Natural killer cell treated with Interleukin-12 subunit alpha and Interleukin-12 subunit beta and Interleukin-15 and Interleukin-18, amount 100 ng/mL, for 72 hours (primary cell): Measurements from ENCODE around the gene MGST3. TPM values are rescaled to one million over a fixed set of nuclear protein-coding genes. Genes with fewer than 3 reads are reported as not detected.
A peak's percentile ranks its signal among the peaks of the same experiment; 100 is the strongest.

ENCODE experiments used
- ATAC-seq, 2 donors: fragments of 150-1000 bp; cut with Tn5 transposase in 1 of 2; sonication (Bioruptor Pico), chemical (Tn5 transposase) in 1 of 2; 2 replicates each; pipeline ENCODE4 v1.10.0; 2021
- DNase-seq: peaks from one replicate; pipeline ENCODE4 v3.0.0; 2022; ENCODE audit warnings: low spot score
- H3K27ac Mint-ChIP-seq, 2 donors: 1 replicate in 1 of 2; 2 replicates in 1 of 2; pipeline ENCODE4 v1.8.0; 2022; ENCODE audit warnings: mixed read lengths in 2 of 2, mild to moderate bottlenecking in 1 of 2, moderate library complexity in 1 of 2
- H3K27me3 Mint-ChIP-seq, 2 donors: 1 replicate in 1 of 2; 2 replicates in 1 of 2; pipeline ENCODE4 v1.8.0; 2022; ENCODE audit warnings: mixed read lengths in 2 of 2
- H3K36me3 Mint-ChIP-seq: one replicate; pipeline ENCODE4 v1.8.0; 2022; ENCODE audit warnings: mixed read lengths
- H3K4me1 Mint-ChIP-seq, 2 donors: 1 replicate in 1 of 2; 2 replicates in 1 of 2; pipeline ENCODE4 v1.8.0; 2022; ENCODE audit warnings: low read depth in 2 of 2, mixed read lengths in 2 of 2, mild to moderate bottlenecking in 1 of 2
- H3K4me3 Mint-ChIP-seq: one replicate; pipeline ENCODE4 v1.8.0; 2022; ENCODE audit warnings: mixed read lengths
- H3K9me3 Mint-ChIP-seq: 2 replicates; pipeline ENCODE4 v1.8.0; 2022; ENCODE audit warnings: mixed read lengths
- total RNA-seq, 2 donors: library from RNA; stranded (reverse); gene quantifications; one replicate each; pipeline ENCODE4 v1.2.3, GENCODE V29; 2022

The MGST3 gene
- total RNA-seq, 2 donors from 2014 or later: 19.5 to 29.5 TPM

DNA sequence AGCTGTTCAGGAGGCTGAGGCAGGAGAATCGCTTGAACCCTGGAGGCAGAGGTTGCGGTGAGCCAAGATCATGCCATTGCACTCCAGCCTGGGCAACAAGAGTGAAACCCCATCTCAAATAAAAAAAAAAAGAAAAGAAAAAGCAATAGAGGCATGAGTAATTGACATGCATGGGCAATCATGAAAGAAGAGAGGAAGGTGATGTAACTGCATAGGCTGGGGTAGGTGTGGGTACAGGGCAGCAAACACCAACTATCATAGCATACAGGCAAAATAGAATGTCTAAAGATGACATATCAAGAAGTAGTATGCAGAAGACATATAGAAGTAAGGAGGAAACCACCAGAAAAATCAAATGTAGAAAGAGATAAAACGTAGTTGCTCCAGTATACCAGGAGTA lies 19.0 kb upstream of the MGST3 start:
- Mint-ChIP-seq H3K4me3 (no peak overlapping the region), H3K36me3 (peaks cover 4% of the 10 kb centered on the region), H3K4me1 (no peaks in the 10 kb centered on the region), H3K27ac (no peak overlapping the region), H3K9me3 (no peaks in the 10 kb centered on the region), H3K27me3 (peaks cover 20 to 34% of the 10 kb centered on the region in 2 donors)
- ATAC-seq (no peak), DNase-seq (no peak)

DNA sequence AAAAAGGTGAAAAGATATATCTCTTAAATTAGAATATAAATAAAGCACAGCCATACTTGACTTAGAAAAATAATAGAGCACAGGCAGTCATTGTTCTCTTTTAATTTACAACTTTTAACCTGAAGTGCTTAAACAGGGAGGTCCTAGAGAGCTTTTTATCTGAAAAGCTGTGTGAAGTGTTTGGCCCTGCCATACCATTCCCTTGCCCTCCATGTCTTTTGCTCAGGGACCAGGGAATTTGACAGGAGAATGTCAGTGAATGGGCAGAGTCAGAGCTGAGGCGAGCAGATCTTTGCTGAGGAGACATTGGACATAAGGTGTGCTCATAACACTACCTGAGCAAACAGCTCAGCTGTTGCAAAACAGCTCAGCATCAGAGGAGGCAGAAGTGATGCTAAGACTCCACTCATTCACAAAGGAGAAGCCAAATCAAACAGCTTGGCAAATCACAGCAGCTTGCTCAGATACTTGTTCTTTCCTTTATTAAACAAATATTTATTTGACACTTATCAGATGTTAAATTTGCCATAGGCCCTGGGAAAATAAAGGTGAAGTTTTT lies 14.9 kb upstream of the MGST3 start:
- Mint-ChIP-seq H3K36me3 (peaks cover 4% of the 10 kb centered on the region), H3K4me1 (no peaks in the 10 kb centered on the region), H3K4me3 (no peak overlapping the region), H3K9me3 (no peaks in the 10 kb centered on the region), H3K27me3 (peaks cover 33 to 43% of the 10 kb centered on the region in 2 donors), H3K27ac (no peak overlapping the region)
- DNase-seq (no peak), ATAC-seq (no peak)

DNA sequence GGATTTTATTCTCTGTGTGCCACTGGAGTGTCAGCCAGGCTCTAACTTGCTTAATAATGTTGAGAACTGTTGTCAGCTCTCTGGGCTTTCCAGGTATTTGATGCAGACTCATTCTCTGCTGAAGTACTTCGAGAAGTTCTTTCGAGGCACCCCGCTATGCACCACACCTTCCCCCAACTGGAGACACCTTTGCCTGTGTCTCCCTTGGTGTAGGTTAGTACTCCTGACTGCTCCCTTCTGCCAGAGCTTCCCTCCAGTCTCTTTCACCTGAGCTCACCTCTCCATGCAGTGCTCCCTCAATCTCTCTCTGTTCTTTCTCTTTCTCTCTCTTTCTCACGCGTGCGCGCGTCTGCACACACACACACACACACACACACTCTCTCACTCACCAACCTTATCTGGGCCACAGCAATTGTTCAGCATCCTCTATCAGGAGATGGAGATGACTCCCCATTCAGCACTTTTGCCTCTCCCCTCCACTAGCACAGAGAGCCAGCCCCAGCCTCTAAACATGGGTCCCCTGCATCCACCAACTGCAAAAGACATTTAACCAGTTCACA lies 14.0 kb upstream of the MGST3 start:
- no peaks in the 10 kb centered on the region for H3K9me3 Mint-ChIP-seq
- H3K4me1 Mint-ChIP-seq: no peaks in the 10 kb centered on the region
- no peak overlapping the region for H3K4me3 Mint-ChIP-seq
- peaks cover 4% of the 10 kb centered on the region for H3K36me3 Mint-ChIP-seq
- peaks cover 28 to 37% of the 10 kb centered on the region in 2 donors for H3K27me3 Mint-ChIP-seq
- ATAC-seq (no peak), DNase-seq (no peak)
- H3K27ac Mint-ChIP-seq: no peak overlapping the region

DNA sequence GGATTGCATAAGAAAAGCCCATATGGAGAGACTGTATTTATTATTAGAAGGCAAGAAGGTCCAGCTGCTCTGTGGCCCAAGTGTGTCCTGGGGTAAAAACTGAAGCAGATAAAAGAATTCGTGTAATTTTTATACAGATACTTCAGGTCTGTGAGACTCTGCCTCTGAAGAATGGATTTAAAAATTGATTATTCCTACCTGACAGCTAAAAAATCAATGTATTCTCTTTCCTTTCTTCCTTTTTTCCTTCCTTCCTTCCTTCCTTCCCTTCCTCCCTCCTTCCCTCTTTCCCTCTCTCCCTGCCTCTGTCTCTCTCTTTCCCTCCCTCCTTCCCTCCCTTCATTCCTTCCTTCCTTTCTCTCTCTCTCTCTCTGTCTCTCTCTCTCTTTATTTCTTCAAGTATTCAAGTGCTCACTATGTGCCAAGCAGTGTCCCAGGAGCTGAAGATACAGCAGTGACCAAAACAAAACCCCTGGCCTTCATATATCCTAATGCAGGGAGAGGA lies 11.3 kb upstream of the MGST3 start:
- Mint-ChIP-seq H3K9me3 (no peaks in the 10 kb centered on the region), H3K4me3 (no peak overlapping the region), H3K4me1 (no peaks in the 10 kb centered on the region), H3K36me3 (no peaks in the 10 kb centered on the region), H3K27ac (no peak overlapping the region), H3K27me3 (peaks cover 28 to 50% of the 10 kb centered on the region in 2 donors)
- ATAC-seq: no peak
- DNase-seq: no peak

DNA sequence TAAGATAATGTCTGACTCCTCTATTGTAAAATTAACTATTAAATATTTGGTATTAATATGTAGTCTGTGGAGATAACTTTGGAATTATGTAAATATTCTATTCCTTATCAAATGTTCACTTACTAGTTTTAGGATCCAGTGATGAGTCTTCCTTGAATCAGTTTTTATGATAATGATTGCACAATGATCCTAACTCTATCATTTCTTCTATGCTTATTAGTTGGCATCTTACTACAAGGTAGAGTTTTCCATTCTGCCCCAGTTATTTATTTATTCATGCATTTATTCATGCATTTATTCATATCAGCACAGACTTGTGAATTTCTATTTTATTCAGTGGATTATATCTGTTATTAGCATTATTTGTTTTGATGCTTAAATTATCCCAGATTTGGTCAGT lies 7.4 kb upstream of the MGST3 start:
- no peaks in the 10 kb centered on the region for H3K36me3 Mint-ChIP-seq
- no peak overlapping the region for H3K27ac Mint-ChIP-seq
- DNase-seq (no peak), ATAC-seq (no peak)
- H3K27me3 Mint-ChIP-seq: peaks cover 17 to 34% of the 10 kb centered on the region in 2 donors
- H3K4me3 Mint-ChIP-seq: no peak overlapping the region
- H3K9me3 Mint-ChIP-seq: no peaks in the 10 kb centered on the region
- no peaks in the 10 kb centered on the region for H3K4me1 Mint-ChIP-seq

DNA sequence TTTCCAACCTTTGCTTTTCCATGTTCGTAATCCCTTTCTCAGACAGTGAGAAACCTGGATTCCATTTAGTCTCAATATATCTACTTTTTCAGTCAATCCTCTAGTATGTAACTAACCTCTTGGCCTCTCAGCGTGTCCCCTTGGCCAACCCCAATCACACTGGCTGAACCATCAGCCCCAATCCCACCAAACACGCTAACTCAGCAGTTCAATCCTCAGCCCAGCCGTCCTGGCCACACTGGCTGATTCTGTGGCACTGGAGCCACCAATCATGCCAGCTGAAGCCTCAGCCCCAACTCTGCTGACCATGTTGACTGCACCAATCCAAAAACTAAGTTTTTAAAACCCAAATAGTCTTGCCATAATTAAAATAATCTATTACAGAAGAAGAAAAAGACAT lies 6.6 kb upstream of the MGST3 start:
- peaks cover 23 to 34% of the 10 kb centered on the region in 2 donors for H3K27me3 Mint-ChIP-seq
- no peaks in the 10 kb centered on the region for H3K36me3 Mint-ChIP-seq
- H3K4me1 Mint-ChIP-seq: no peaks in the 10 kb centered on the region
- no peak for DNase-seq
- no peak overlapping the region for H3K27ac Mint-ChIP-seq
- H3K4me3 Mint-ChIP-seq: no peak overlapping the region
- no peaks in the 10 kb centered on the region for H3K9me3 Mint-ChIP-seq
- no peak for ATAC-seq

GRCh38 chr1:165628147-165628822 lies 2.7 kb upstream of the MGST3 start:
- no peak for DNase-seq
- H3K4me3 Mint-ChIP-seq: no peak overlapping the region
- no peaks in the 10 kb centered on the region for H3K36me3 Mint-ChIP-seq
- no peaks in the 10 kb centered on the region for H3K9me3 Mint-ChIP-seq
- H3K27ac Mint-ChIP-seq: no peak overlapping the region
- peaks cover 5 to 12% of the 10 kb centered on the region in 2 donors for H3K4me1 Mint-ChIP-seq
- H3K27me3 Mint-ChIP-seq: peaks cover 8 to 10% of the 10 kb centered on the region in 2 donors
- no peak for ATAC-seq

DNA sequence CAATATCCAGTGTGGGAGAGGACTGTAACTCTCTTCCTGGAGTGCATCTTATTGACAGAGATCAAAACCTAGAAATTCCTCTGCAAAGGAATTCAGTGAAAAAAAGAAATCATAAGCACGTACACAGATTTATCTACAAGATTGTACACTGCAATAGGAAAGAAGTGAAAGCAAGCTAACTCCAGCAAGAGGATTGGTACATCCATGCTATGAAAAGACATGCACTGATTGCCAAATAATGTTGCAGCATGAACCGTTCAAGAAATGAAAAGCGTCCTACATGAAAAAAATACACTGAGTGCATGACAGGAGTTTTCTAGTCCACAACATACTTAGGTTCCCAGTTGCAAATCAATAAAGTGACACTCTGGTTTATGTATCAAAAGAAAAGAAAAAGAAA lies 1.9 kb upstream of the MGST3 start:
- H3K27ac Mint-ChIP-seq: peak overlapping the region in 1 of 2 donors; percentile 9
- H3K9me3 Mint-ChIP-seq: no peaks in the 10 kb centered on the region
- H3K36me3 Mint-ChIP-seq: no peaks in the 10 kb centered on the region
- DNase-seq (no peak), ATAC-seq (no peak)
- H3K27me3 Mint-ChIP-seq: peaks cover 5 to 10% of the 10 kb centered on the region in 2 donors
- H3K4me3 Mint-ChIP-seq: no peak overlapping the region
- peaks cover 11 to 17% of the 10 kb centered on the region in 2 donors for H3K4me1 Mint-ChIP-seq

DNA sequence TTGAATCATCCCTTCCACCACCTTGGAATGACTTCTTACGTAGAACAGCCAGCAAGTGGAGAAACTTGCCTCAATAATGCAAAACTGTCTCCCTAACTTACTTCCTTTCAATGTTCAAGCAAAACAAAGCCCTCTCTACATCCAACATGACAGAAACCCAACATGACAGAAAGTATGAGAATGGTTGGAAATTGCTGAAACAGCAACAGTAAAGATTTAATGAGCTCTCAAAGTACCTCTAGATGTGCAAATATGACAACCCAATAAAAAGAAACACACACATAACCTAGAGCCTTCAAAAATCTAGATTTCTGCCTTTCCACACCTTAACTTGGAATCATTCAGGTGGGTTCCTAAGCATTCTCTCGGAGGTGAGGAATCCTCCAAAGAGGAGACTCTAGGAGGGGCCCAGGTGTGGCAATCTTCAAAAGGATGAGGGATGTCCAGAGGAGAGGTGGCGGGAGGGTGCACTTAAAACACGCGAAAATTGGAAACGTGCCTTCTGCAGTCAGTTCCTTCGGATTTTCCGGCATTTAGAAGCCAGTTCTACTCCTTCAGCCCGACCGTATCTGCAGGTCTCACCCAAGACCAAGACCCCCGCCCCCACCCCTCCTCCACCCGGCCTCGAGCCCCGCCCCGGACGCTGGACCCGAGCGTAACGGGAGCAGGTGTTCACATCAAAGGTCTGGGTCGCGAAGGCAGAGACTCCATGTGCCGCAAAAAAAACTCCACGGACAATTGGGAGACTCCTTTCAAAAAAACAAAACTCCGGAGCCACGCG lies 996 bp upstream of the MGST3 start:
- no peak for ATAC-seq
- Mint-ChIP-seq H3K4me1 (peaks cover 14 to 23% of the 10 kb centered on the region in 2 donors), H3K36me3 (no peaks in the 10 kb centered on the region), H3K27ac (no peak overlapping the region), H3K27me3 (peaks cover 0 to 6% of the 10 kb centered on the region in 2 donors), H3K4me3 (no peak overlapping the region), H3K9me3 (no peaks in the 10 kb centered on the region)
- DNase-seq: no peak

DNA sequence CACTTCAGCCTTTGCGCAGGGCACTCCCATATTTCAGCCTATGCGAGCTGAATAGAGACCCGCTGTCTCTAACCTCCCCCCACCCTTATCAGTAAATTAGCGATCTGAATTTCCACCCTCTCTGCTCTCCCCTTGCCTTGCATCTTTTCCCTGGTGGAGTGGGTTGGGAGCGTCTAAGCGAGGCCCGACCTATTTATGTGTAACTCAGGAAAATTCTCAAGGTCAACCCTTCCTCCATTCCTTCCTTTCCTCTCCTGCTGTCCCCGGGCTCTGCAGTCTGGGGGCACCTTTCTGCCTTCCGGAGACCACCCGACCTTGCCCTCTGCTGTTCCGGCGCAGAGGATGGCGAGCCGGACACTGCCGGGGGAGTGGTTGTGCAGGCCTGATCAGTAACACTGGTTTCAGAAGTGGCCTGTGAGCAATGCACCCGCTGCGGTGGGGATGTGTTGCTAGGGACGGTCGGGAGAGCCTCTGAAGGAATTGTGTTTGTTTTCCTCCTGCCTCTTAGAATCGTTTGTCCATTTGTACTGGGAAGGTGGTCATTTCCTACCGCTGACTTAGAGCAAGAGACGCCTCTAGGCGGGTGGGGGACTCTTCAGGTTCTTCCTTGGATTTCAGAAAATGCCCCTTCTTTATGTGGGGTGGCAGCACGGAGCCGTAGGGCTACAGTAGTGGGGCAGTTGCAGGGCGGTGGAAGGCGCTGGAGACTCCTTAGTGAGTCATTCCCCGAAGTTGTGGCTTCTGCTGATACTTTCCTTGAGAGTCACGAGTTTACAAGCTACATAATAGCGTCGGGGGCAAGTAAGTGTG lies 513 bp downstream of the MGST3 start:
- Mint-ChIP-seq H3K4me3 (no peak overlapping the region), H3K4me1 (peaks cover 14 to 23% of the 10 kb centered on the region in 2 donors), H3K27ac (no peak overlapping the region), H3K27me3 (peaks cover 0 to 6% of the 10 kb centered on the region in 2 donors), H3K9me3 (no peaks in the 10 kb centered on the region), H3K36me3 (no peaks in the 10 kb centered on the region)
- ATAC-seq: peak; percentile 44 to 61
- DNase-seq: peak; percentile 63

GRCh38 chr1:165632152-165632469 lies 1.1 kb downstream of the MGST3 start:
- no peaks in the 10 kb centered on the region for H3K9me3 Mint-ChIP-seq
- no peak overlapping the region for H3K27ac Mint-ChIP-seq
- H3K27me3 Mint-ChIP-seq: peaks cover 0 to 6% of the 10 kb centered on the region in 2 donors
- no peaks in the 10 kb centered on the region for H3K36me3 Mint-ChIP-seq
- peaks cover 14 to 23% of the 10 kb centered on the region in 2 donors for H3K4me1 Mint-ChIP-seq
- no peak for DNase-seq
- ATAC-seq: no peak
- H3K4me3 Mint-ChIP-seq: no peak overlapping the region

DNA sequence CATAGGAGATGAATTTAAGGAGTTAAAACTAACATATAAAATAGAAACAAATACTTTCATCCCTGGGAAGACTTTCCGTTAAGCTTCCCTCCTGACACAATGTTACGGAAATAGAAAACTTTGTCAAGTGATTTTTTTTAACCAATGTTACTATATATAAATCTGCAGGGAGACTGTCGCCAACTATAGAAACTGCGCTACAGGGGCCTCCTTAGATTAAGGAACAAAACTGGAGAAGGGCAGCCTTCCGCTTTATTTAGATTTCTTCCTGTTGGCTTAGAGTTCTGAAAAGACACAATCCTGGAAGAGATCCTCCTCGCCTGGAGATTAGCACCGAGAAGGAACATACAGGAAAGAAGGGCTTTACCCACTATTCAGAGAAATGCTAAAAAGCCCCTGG lies 1.5 kb downstream of the MGST3 start:
- Mint-ChIP-seq H3K36me3 (no peaks in the 10 kb centered on the region), H3K4me3 (no peak overlapping the region), H3K4me1 (peaks cover 14 to 23% of the 10 kb centered on the region in 2 donors)

GRCh38 chr1:165633614-165634013 lies 2.6 kb downstream of the MGST3 start:
- no peak overlapping the region for H3K4me3 Mint-ChIP-seq
- no peak for ATAC-seq
- no peaks in the 10 kb centered on the region for H3K36me3 Mint-ChIP-seq

More for the DNA sequence above, 1.5 kb downstream of the MGST3 start:
- H3K27me3 Mint-ChIP-seq: peaks cover 0 to 6% of the 10 kb centered on the region in 2 donors
- no peak overlapping the region for H3K27ac Mint-ChIP-seq
- ATAC-seq (no peak), DNase-seq (no peak)
- no peaks in the 10 kb centered on the region for H3K9me3 Mint-ChIP-seq

More at GRCh38 chr1:165633614-165634013, 2.6 kb downstream of the MGST3 start:
- DNase-seq: no peak
- Mint-ChIP-seq H3K27ac (peak overlapping the region in 1 of 2 donors; percentile 10), H3K27me3 (peaks cover 0 to 6% of the 10 kb centered on the region in 2 donors), H3K9me3 (no peaks in the 10 kb centered on the region), H3K4me1 (peaks cover 14 to 23% of the 10 kb centered on the region in 2 donors)
